GM21360 (cell line): Measurements from ENCODE around the gene FADS3.

Experiments used
- ATAC-seq: cut with Tn5 transposase; IDR thresholded peaks from one replicate; pipeline ENCODE4 v1.9.1; 2021; ENCODE audit warnings: mild to moderate bottlenecking, moderate library complexity; ENCODE audit not compliant: unreplicated experiment

Gene FADS3

DNA sequence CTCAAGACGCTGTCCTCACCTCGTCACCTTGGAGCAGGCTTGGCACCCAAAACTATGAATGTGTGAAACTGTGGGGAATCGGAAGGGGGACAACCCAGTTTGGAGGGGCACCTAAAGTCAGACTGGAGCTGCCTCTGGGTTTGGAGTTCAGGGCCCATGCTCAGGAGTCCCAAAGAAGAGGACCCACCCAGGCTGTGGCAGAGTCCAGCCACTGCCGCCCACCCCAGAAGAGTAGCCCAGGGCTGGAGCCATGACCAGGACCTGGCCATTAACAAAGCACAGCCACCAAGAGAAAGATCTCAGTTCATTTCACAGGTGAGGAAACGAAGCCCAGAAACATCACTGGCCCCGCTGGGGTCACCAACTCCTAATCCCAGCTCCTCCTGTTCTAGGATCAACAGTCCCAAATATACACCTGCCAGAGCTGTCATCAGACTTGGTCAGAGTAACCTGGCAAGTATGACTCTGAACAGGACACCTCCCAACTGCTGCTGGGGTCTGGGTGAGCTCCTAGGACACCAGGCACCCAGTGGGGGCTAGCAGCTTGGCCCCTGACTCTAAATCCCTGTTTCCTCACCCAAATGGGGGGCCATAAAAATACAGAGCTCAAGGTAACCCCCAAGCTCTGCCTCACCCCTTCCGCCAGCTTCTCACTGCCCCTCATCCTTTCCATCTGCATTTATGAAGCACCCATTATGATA lies 23.3 kb upstream of the FADS3 start:
- no peak for ATAC-seq

DNA sequence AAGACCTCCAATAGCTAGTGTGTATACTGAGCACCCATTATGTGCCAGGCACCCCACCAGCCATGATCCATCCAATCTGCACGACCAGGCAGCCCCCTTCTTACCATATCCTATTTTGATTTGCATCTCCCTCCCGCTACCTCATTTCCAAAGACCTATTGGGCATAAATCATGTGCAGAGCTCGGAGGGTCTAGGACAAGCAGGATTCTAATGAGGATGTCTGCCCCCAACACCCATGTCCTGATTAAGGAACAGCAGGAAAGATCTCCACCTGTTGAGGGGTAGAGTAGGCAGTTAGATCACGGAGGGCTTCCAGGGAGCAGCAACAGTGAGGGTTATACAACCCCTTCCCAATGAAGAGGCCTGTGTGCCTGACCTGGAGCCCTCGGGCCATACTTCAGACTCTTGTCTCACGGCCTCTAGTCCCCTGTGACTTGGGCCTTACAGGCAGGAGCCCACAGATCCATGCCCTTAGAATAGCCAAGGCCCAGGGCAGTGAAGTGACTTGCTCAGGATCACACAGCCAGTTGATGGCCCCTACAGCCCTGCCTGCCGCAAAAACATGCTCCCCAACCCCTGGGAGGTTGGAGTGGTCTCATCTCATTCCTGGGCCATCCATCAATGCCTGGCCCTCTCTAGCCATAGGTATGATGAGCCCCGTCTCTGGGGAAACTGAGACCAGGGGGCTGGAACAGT lies 22.5 kb upstream of the FADS3 start:
- no peak for ATAC-seq

DNA sequence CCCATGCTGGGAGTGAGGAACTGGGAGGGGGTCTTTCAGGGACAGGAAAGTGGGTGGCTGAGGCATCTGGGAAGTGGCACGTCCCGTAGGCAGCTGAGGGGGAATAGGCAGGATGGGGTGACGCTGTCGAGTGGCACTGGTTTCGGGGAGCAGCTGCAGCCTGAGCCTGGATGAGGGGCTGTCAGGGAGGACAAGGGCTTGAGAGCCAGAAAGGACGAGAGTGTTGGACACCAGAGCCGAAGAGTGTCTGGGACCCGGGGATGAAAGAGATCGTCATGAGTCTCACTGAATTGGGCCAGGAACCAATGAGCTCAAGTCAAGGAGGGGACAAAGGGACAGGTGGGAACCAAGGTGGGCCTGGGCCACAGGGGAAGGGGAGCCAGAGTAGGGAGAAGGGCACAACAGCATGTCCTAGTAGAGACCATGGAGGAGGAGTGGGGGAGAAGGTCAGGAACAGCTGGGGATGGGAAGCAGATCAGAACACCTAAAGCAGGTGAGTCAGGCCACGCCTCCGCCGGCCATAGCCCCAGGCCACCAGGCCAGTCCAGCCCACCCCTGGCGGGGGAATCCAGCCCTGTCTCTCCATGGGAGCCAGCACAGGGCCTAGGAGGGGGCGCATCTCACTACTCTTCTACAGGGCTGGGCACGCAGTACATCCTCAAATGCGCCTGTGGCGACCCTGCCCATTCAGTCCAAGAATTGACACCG lies 21.8 kb upstream of the FADS3 start:
- no peak for ATAC-seq

DNA sequence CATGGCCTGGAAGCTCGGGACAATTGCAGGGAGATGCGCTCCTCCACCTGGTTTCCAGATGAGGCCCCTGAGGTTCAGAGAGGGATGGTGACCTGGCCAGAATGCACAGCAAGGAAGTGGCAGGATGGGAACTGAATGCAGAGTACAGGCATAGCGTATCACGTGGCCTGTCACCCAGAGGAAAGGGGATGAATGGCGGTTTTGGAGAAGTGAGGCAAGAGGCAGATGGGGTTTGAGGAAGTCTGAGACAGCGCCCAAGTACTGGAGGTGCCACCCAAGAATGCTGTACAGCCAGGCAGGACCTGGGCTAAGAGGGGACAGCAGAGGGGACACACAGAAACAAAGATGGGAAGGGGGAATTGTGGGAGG lies 21.2 kb upstream of the FADS3 start:
- ATAC-seq, result no peak

DNA sequence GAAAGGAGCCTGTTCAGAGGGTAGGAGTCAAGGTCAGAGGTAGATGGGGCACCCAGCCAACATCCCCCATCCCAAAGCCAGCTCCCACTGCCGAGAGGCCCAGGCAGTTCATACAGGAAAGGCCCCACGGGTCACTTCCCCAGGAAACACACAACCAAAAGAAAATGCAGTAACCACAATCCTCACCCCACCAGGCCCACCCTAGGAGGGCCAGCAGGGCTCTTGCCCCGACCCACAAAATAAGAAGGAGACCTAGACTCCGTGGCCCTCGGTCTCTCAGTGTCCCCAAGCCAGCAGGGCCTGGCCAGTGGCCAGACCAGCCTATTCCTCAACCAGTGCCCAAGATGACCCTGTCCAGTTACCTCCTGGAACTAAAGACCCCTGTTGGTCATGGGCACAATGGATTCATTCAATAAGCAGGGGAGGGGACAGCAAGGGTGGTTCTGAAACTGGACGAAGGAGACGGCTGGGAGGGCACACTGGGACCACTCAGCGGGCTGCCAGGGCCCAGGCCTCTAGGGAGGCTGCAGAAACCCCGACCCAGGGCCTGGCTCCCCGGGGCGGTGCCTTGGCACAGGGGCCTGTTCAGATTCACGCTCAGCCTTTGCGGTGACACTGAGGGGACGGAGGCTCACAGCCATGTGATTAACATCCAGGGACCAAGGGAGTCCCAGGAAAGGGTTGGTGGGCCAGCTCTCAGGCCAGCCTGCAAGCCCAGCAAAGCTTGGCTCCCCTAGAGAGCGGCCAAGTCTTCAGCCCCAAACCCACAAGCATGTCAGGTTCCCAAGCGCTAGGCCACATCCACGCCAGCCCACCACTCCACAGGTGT lies 20.6 kb upstream of the FADS3 start:
- ATAC-seq, result no peak

DNA sequence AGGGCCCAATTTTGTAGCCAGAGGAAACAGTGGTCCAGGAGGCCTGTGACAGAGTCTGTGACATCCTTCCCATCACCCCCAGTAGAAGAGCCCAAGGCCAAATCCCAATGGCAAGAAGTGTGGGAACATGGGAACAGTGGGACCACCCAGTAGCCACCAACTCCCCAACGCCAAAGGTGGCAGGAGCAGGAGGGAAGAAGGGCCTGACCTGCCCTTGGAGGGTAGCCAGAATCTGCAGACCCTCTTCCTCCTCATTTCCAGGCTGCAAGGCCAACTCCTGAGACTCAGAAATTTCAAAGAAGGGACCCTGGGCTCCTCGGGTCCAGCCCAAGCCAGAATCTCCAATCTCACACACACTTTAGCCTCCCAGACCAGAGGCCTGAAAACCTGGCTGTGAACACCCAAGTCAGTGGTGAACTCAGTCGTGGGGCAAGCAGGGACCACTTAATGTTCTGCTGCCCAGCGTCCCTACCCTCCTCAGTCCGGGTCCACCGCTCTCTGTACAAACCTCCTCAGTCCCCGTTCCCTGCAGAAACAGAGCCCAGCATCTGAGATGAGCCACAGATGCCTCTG lies 19.9 kb upstream of the FADS3 start:
- ATAC-seq, result no peak

DNA sequence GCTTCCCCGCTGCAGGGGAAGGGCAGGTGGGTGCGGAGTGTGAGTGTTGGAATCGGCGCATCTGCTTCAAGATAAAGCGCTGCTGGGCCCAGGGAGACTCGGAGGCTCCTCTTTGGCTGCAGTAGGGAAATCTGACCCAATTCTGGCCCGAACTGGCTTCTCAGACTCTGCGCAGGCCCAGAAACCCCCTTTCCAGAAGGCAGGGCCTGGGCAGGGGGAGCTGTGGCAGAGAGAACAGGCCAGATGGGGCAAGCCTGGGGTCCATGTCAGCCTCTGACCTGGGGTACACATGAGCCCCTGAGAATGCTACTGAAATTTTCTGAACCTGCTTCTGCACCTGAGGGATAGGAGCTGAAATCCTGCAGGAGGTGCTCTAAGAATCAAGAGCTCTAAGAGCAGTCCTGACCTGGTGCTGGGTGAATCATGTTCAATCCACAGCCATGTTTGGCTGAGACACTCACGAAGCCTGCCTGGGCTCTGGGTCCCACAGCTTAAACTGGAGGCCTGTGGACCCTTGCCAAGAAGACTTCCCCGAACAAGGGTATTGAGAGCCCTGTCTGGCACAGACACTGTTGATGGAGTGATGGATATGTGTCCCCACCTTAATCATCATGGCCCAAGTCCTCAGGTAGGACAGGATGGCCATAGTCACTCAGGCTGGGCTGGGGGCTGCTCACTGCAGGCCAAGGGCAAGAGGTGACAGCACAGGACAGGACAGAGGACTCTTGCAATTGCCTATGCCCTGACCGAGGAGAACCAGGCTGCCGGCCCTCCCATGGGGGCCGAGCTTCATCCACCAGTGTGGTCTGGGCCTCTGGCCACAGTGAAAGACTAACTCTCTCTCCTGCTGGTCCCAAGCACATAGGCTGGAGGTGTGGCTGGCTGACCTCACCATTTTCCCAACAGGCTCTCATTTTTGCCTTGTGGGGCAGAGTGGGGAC lies 19.1 kb upstream of the FADS3 start:
- no peak for ATAC-seq

DNA sequence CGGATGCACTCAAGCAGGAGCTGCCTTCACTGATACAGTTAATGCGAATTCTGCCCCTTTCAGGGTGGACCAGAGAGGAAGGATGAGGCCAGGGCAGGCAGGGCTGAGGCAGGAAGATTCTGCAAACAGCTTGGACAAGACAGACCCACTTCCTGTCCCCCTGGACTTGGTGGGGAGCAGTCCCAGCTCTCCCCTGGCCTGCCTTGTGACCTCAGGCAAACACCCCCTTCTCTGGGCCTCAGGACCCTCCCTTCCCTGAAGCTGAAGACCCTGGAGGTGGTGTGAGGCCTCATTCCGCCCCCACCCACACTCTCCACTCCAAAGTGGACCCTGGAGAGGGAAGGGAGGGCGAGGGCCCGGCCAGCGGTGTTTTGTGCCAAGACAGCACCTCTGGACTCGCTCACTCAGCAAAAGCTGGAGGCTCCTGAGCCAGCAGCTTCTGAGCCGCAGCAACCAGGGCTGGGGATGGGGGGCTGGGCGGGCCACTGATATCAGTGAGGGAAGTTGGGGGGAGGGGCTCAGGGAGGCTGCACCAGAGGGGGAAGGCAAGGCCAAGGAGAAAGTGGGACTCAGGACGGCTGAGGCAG lies 17.5 kb upstream of the FADS3 start:
- no peak for ATAC-seq

DNA sequence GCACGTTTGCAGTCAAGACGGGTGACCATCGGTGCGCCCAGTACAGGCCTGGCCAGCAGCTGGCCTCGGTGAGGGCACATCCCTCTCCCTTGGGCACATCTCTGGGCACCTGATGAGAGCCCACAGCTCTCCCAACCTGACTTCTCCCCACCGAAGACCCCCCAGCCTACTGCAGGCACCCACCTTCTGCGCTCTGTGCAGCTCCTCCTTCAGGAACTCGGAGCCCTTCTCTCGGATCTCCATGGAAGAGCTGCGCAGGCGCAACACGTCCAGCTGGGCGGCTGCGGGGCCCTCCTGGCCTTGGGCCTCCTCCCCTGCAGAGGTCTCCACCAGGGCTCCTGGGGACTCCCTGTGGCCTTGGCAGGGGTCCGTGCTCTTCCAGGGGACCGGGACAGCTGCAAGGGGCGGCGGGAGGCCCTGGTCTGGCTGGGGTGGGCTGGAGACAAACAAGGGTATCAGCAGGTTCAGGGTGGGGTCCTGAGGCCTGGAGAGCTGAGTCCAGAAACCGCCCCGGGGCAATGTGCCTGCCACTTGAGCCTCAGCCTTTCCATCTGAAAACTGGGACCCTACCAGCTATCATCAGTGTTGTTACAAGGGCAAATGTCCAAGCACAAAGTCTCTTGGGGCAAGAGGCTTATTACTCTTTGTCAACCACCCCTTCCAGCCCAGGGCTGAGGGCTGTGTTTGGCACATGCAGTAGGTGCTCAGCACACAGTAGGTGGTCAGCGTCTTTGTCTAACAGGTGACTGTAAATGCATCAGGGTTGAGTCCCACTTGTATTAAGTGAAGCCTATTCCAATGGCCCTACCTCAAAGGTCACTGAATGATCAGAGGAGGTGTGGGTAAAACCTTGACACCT lies 16.8 kb upstream of the FADS3 start:
- no peak for ATAC-seq

DNA sequence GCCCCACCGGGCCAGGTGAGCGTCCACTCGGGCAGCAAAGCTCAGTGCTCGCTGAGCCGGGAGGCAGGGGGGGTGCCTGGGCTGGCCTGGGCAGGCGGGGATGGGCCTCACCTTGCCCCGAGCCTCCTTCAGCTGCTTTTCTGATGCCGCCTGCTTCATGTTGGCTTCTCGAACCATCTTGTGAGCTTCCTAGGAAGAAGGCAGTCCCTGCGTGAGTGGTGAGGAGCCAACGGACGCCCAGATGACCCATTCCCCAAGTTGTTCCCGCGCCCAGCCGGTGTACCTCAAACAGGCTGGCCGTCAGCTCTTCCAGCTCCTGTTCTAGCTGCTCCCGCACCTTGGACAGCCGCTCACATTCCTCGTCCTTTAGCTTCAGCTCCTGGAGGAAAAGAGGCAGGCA lies 15.9 kb upstream of the FADS3 start:
- ATAC-seq, result no peak

DNA sequence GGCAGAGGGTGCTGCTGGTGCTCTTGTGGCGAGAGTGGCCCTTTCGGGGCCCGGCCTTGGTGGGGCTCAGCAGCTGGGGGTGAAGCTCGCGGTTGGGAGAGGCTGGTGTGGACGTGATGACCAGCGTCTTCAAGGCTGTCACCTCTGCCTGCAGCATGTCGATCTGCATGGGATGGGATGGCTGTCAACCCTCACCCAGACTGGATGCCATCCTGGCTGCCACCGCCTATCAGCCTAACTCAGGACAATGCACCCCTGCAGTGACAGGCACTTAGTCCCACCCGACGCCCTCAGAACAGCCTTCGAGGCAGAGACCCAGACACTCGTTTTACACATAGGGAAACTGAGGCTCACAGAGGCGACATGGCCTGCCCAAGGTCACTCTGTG lies 15.2 kb upstream of the FADS3 start:
- ATAC-seq, result no peak

DNA sequence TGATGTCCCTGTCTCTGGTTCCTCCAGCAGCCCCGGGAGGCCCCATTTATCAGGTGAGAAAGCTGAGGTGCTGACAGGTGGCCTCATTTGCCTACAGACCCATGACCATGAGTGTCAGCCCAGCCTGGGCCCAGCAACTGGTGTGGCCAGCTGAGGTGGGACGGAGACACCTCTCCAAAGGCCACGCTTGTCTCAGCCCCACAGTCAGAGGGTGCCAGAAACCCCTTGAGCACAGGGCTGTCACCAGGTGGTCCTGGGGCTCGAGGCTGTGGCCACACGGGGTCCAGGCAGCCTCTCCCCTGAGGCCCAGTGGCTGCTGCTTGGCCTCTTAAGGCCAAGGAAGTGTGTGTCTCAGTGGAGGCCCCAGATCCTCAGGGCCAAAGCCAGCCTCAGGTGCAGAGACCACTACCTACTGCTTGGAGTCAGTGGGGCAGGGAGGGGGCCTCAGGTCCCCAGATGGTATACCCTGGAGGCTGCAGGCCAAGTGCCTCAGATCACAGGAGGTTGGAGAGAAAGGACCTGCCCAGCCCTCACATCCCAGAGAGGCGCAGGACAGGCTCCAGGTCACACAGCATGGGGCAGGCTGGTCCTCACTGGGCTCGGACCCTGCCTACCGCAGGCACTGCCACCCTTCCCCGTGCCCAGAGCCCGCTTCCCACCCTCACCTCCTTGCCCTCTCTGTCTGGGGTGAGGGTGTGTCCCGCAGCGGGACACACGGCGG lies 14.6 kb upstream of the FADS3 start:
- no peak for ATAC-seq

DNA sequence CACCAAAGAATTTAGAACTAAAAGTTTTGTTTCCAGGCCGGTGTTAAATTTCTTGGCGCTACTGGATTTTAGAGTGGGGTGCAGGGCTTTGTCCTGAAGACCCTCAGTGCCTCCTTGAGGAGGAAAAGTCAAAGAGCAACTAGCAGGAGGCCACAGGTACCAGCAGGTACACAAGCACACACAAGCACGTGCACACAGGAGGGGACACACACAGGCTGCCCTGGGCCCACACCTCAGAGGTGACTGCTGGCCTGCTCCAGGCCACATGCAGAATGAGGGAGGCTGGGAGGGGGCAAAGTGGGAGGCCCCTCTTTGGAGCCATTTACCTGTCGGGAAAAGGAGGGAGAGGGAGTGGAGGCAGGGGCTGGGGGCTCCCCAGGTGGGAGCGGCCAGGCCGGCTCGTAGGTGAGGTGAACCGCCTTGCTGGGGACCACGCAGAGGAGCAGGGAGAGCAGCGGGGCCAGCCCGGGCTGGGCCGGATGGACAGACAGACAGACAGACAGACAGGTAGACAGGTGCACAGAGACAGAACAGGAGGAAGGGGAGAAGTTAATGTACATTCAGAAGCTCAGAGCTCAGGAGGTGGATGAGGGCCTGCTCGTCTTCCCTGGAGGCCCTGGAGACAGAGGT lies 13.8 kb upstream of the FADS3 start:
- ATAC-seq, result no peak

DNA sequence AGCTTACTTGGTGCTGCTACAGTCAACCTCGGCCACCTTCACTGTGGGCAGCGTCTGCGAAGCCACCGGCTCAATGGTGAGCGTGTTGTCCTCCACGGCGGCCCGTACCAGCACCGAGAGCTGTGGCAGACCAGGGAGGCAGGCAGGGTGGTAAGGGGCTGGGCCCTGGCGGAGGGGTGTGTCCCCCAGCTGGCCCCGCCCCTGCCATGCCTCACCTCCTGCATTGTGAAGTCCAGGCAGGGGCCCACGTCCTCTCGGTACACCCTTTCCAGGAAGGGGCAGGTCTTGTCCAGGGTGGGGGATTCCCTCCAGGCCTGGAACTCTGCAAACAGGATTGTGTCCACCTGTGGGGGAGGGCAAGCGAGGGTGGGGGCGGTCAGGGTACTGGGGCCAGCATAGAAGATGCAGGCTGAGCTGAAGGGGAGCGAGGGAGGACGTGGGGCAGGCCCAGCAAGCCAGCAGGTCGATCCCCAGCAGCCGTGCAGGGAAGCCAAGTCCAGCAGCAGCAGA lies 13.2 kb upstream of the FADS3 start:
- no peak for ATAC-seq

DNA sequence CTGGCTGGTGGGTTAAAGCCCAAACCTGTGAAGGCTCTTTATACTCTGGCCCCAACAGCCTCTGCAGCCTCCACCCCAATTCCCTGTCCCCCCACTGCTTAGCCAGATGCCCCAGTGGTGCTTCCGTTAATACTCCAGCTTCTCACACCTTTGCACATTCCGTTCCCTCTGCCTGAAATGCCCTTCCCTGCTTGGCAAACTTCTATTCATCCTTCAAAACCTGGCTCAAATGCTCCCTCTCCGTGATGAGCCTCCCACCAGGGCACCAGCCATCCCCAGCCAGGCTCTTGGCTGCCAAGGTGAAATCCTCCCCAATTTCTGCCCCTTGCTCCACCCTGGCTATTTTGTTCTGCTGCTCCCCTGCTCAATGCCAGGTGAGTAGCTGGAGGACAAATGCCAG lies 12.5 kb upstream of the FADS3 start:
- ATAC-seq, result no peak

DNA sequence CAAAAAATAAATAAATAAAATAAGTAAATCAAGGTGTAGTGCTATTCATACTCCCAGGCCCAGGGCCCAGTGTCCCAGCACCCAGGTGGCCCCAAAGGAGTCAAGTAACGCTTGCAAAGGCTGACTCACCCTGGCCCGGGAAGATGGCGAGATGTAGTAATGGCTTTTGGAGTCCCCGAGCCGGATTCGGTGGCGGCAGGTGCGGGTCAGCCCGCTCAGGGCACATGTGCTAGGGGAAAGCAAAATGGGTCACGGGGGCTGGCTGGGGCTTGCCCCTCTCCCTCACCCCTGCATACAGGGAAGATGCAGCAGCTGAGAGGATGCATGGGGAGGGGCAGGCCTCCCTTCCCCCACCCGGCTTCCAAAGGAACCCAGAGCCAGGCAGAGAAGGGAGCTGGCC lies 11.0 kb upstream of the FADS3 start:
- no peak for ATAC-seq

DNA sequence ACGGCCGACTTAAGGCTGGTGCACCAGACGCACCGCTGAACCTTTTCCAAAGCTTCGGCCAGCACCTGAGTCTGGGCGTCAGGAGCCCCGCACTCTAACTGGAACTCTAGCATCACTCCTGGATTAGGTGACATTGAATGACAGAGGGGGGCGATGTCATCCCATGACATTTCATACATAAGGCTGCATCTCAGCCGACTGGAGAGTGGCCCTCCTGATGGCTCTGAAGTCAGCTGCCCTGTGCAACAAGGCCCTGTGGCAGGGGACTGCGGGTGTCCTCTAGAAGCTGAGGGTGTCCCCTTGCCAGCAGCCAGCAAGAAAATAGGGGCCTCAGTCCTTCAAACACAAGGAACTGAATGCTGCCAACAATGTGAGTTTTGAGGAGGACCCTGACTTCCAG lies 10.1 kb upstream of the FADS3 start:
- no peak for ATAC-seq
